Tibial nerve (tissue), 4 donors: ENCODE measurements around the gene DUSP23. TPM values are rescaled to one million over a fixed set of nuclear protein-coding genes. Genes with fewer than 3 reads are reported as not detected.

Source experiments
- DNase-seq, 2 donors: peaks; one replicate each; pipeline ENCODE4 v3.0.0-alpha.2; 2019; ENCODE audit warnings: low spot score in 2 of 2
- H3K27ac ChIP-seq, 4 donors: fragments of 200-600 bp; sonication (generic) in 3 of 4; one replicate each; pipeline ENCODE4 v1.5.1; 2017 to 2019; ENCODE audit warnings: mild to moderate bottlenecking in 1 of 4
- H3K27me3 ChIP-seq, 2 donors: fragments of 200-600 bp; sonication (generic) in 1 of 2; one replicate each; pipeline versions ENCODE4 v1.5.1 to v1.6.0; 2017 to 2019
- H3K36me3 ChIP-seq, 3 donors: fragments of 200-600 bp; sonication (generic); one replicate each; pipeline ENCODE4 v1.5.1; 2018 to 2019
- H3K4me1 ChIP-seq, 4 donors: fragments of 200-600 bp; sonication (generic) in 3 of 4; one replicate each; pipeline ENCODE4 v1.5.1; 2017 to 2019
- H3K4me3 ChIP-seq, 4 donors: fragments of 200-600 bp; sonication (generic) in 3 of 4; one replicate each; pipeline ENCODE4 v1.5.1; 2017 to 2019; ENCODE audit warnings: mild to moderate bottlenecking in 1 of 4, moderate library complexity in 1 of 4
- H3K9me3 ChIP-seq, 4 donors: fragments of 200-600 bp; sonication (generic) in 3 of 4; one replicate each; pipeline ENCODE4 v1.5.1; 2017 to 2019
- EP300 ChIP-seq, 2 donors: sonication (generic); formaldehyde crosslinking; IDR thresholded peaks; one replicate each; pipeline ENCODE4 v1.6.1; 2017; ENCODE audit warnings: antibody characterized with exemption in 2 of 2, mild to moderate bottlenecking in 1 of 2
- POLR2A ChIP-seq, 2 donors: fragments of 450-650 bp; IDR thresholded peaks; one replicate each; pipeline ENCODE4 v1.6.1; 2017; ENCODE audit warnings: antibody characterized with exemption in 2 of 2, mild to moderate bottlenecking in 2 of 2, moderate library complexity in 2 of 2
- WGBS, 2 donors: methylation state at CpG; one replicate each; pipeline ENCODE4 v1.1.5; 2018; 5-methylcytosine and 5-hydroxymethylcytosine counted together
- total RNA-seq, 4 donors: library from RNA; depleted of rRNA; stranded (reverse); fragments of >200 nt; gene quantifications; one replicate each; pipeline ENCODE4 v1.1.0, GENCODE V29; 2016
- TF ChIP-seq, protein P1 (sequence below), 5 experiments: fragments of 200-600 bp in 3 of 5; fragments of 450-650 bp in 2 of 5; sonication (generic) in 3 of 5; IDR thresholded peaks; one replicate each; pipeline ENCODE4 v1.5.1; 2016 to 2019; ENCODE audit warnings: antibody characterized with exemption in 5 of 5, mild to moderate bottlenecking in 3 of 5, moderate library complexity in 2 of 5

DUSP23 gene
- total RNA-seq, 4 donors from 2014 or later = 114 to 162 (median 123) TPM

DNA sequence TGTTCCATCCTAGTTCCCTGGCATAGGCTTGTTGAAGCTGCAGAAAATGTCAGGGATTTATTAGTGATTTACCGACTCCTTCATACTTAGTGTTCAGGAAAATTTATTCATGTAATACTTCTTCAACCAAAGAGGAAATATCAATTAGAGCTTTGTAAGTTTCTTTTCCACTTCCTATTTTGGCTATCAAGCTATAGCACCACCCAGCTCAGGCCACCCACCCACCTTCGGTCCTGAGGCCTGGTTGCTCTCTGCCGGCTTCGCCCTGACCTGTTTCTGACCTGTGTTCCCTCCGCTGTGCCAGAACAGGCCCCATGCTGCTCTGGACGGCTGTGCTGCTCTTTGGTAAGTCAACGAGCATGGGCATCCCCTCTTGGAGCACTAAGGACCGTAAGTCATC, 21.3 kb downstream of the DUSP23 start, which contains the start of gene FCRL6:
Gene FCRL6 (plus strand): TSS at position 250 of the 400 bp plus-strand sequence. CDS start 65 bp downstream, at position 315.
- H3K9me3 ChIP-seq = no peaks in the 10 kb centered on the region
- no peak for DNase-seq
- peaks cover 0 to 3% (median 0%) of the 10 kb centered on the region in 4 donors for H3K4me1 ChIP-seq
- TF ChIP-seq POLR2A (IDR thresholded peaks at IDR 0.05) = no peak
- no peak for TF ChIP-seq EP300 (IDR thresholded peaks at IDR 0.05)
- TF ChIP-seq, protein P1, sequence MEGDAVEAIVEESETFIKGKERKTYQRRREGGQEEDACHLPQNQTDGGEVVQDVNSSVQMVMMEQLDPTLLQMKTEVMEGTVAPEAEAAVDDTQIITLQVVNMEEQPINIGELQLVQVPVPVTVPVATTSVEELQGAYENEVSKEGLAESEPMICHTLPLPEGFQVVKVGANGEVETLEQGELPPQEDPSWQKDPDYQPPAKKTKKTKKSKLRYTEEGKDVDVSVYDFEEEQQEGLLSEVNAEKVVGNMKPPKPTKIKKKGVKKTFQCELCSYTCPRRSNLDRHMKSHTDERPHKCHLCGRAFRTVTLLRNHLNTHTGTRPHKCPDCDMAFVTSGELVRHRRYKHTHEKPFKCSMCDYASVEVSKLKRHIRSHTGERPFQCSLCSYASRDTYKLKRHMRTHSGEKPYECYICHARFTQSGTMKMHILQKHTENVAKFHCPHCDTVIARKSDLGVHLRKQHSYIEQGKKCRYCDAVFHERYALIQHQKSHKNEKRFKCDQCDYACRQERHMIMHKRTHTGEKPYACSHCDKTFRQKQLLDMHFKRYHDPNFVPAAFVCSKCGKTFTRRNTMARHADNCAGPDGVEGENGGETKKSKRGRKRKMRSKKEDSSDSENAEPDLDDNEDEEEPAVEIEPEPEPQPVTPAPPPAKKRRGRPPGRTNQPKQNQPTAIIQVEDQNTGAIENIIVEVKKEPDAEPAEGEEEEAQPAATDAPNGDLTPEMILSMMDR (IDR thresholded peaks at IDR 0.05) = no peak
- no peak within 1 kb of the TSS for H3K4me3 ChIP-seq
- 69 to 81% methylated on average over 8 of the region's 8 CpGs for WGBS, 2 donors
- H3K27me3 ChIP-seq = no peaks in the 10 kb centered on the region
- H3K36me3 ChIP-seq = no peaks in the 10 kb centered on the region
- H3K27ac ChIP-seq = no peak within 1 kb of the TSS

DNA sequence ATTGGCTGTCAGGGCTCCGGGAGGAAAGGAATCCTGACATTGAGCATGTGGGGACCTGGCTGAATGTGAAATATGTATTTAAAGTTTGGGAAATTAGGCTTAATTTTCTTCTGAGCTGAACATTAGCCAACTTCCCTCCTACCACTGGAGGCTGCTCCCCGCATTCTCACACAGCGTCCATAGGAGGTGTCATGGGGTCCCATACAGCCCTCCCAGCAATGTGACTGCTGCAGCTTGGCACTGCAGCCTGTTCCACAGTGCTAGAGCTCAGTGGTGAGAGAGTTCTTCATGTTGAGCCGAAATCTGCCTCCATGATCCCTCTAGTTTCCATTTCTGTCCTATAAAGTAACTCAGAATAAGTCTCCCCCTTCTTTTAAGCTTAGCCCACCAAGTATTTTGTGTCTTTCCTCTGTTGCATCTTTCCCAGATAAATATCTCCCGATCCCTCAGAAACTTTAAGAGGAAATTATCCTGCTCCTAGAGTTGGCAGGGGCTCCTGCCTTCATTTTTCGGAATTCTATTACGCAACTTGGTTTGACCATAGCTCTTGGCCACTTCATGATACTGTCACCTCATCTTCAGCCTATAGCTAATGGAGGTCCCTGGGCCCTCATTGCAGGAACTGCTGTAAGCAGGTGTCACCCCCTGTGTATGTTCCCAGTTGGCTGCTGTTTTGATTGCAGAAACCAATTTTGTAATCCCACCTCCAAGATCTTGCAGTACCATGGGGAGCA, 23.4 kb downstream of the DUSP23 start:
- Histone ChIP-seq H3K27ac (no peak overlapping the region), H3K4me3 (no peak overlapping the region), H3K9me3 (no peaks in the 10 kb centered on the region), H3K4me1 (peaks cover 0 to under 1% (median 0%) of the 10 kb centered on the region in 4 donors), H3K27me3 (no peaks in the 10 kb centered on the region), H3K36me3 (no peaks in the 10 kb centered on the region)
- DNase-seq = no peak
- TF ChIP-seq POLR2A (IDR thresholded peaks at IDR 0.05) (no peak), EP300 (IDR thresholded peaks at IDR 0.05) (no peak)
- TF ChIP-seq, protein P1 (IDR thresholded peaks at IDR 0.05) = no peak
- 73 to 78% methylated on average over 7 of the region's 7 CpGs for WGBS, 2 donors

DNA sequence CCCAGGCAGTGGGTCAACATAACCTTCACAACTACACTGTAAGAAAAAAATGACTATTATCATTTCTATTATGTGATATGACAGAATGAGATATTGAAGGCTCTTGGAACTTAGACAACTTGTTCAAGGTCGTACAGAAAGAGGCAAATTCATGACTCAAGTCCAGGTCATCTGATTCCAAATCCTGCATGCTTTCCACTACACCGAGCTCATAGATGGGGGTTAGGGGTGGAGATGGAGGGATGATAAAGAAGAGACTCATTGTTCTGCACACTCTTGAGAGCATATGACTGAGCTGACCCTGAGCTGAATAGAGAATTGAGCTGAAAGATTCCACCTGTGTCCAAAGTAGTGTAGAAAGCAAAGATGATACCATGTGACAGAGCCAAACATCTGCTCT, 24.2 kb downstream of the DUSP23 start:
- Histone ChIP-seq H3K9me3 (no peaks in the 10 kb centered on the region), H3K4me1 (no peaks in the 10 kb centered on the region), H3K4me3 (no peak overlapping the region), H3K27me3 (no peaks in the 10 kb centered on the region), H3K36me3 (no peaks in the 10 kb centered on the region), H3K27ac (no peak overlapping the region)
- TF ChIP-seq EP300 (IDR thresholded peaks at IDR 0.05) = no peak
- TF ChIP-seq, protein P1 (IDR thresholded peaks at IDR 0.05) = no peak
- TF ChIP-seq POLR2A (IDR thresholded peaks at IDR 0.05) = no peak
- DNase-seq = no peak
- 36 to 42% methylated on average over 2 of the region's 2 CpGs for WGBS, 2 donors

DNA sequence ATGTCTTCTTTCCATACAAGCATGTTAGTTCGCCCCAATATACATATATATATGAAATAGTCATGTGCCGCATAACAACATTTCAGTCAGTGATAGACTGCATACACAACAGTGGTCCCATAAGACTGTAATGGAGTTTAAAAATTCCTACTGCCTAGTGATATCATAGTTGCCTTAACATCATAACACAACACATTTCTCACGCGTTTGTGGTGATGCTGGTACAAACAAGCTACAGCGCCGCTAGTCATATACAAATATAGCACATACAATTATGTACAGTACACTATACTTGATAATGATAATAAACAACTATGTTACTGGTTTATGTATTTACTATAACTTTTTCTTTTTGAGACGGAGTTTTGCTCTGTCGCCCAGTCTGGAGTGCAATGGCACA, 35.2 kb downstream of the DUSP23 start:
- no peaks in the 10 kb centered on the region for H3K9me3 ChIP-seq
- H3K27ac ChIP-seq = no peak overlapping the region
- no peaks in the 10 kb centered on the region for H3K27me3 ChIP-seq
- 89 to 94% methylated on average over 8 of the region's 8 CpGs for WGBS, 2 donors
- no peak for DNase-seq
- H3K36me3 ChIP-seq = no peaks in the 10 kb centered on the region
- H3K4me3 ChIP-seq = no peak overlapping the region
- H3K4me1 ChIP-seq = no peaks in the 10 kb centered on the region
- no peak for TF ChIP-seq EP300 (IDR thresholded peaks at IDR 0.05)
- TF ChIP-seq, protein P1 (IDR thresholded peaks at IDR 0.05) = no peak
- no peak for TF ChIP-seq POLR2A (IDR thresholded peaks at IDR 0.05)

DNA sequence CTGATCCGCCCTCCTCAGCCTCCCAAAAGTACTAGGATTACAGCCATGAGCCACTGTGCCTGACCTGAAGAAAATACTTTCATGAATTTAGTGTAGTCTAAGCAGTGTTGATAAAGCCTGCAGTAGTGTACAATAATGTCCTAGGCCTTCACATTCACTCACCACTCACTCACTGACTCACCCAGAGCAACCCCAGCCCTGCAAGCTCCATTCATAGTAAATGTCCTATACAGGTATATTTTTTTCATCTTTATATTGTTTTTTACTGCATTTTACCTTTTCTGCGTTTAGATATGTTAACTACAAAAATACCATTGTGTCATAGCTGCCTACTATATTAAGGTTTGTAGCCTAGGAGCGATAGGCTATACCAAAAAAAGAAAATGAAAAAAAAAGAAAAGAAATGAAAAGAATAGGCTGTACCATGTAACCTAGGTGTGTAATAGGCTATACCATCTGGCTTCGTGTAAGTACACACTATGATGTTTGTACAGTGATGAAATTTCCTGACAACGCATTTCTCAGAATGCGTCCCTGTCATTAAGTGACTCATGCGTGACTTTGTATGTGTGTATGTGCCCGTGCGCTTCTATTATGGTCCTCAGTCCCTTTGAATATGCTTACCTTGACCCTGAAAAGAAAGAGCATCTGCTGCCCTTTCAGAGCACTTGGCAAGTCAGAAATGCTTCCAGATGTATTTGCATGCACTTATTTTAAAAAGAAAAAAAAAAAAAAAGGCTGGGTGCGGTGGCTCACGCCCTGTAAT, 36.7 kb downstream of the DUSP23 start:
- Histone ChIP-seq H3K4me3 (no peak overlapping the region), H3K36me3 (no peaks in the 10 kb centered on the region), H3K27me3 (no peaks in the 10 kb centered on the region), H3K9me3 (no peaks in the 10 kb centered on the region), H3K27ac (no peak overlapping the region), H3K4me1 (no peaks in the 10 kb centered on the region)
- WGBS, 2 donors = 78 to 86% methylated on average over 11 of the region's 11 CpGs
- TF ChIP-seq, protein P1 (IDR thresholded peaks at IDR 0.05) = no peak
- no peak for TF ChIP-seq EP300 (IDR thresholded peaks at IDR 0.05)
- no peak for TF ChIP-seq POLR2A (IDR thresholded peaks at IDR 0.05)
- DNase-seq = no peak
